CD4-positive, alpha-beta T cell treated with Interleukin-21 for 1 hour (primary cell): ENCODE data around the gene CST6.
A peak's percentile ranks its signal among the peaks of the same experiment; 100 is the strongest.

Source experiments
- DNase-seq: peaks from one replicate; pipeline ENCODE4 v3.0.0-alpha.2; 2020

Gene CST6

GRCh38 chr11:66048547-66049323 lies 36.9 kb downstream of the CST6 start, which contains the start of gene GAL3ST3:
GAL3ST3 (minus strand) TSS chr11:66049161; CDS start chr11:66045415, 3,746 bp downstream.
- no peak for DNase-seq

DNA sequence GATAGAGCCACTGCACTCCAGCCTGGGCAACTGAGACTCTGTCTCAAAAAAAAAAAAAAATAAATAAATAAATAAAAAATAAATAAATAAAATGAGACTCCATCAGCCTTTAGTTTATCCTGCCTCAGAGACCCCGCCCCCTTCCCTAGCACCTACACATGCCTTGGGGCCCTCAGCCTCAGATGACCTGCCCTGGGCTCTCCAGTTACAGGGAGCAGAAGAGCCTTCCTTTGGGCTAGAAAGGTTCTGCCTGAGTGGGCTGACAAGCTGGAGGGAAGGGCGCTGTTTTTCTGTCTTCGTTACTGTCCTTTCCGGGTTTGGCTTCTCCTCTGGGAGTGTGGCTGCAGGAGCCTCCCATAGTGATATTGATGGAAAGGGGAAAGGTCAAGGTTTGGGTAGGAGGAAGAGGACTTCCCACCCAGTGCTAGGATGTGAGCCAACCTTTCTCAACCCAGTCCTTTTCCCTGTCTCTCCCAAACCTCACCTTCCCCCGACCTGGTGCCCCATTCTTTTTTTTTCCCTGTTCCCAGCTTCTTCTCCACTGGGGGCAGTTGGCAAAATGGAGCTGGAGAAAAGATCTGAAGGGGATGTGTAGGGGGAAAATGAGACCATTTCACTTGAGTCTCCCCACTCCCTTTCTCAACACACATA lies 38.9 kb downstream of the CST6 start:
- no peak for DNase-seq

DNA sequence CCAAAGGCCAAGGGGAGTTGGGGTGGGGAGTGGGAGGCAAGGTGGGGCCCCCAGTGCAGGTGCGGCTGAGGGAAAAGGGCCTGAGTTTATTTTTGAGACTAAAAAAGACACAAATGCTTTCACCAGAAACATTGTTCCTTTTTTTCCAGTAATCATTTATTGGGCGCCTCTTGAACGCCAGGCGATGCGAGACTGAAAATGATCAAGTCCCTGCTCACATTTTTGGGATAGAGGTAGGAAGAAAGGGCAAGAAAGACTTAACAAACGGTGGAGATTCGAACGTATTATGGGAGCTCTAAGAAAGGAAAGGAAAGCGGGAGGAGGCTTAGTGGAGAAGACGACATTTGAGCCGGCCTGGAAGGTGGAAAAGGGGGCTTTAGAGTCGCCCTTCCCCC lies 39.6 kb downstream of the CST6 start:
- DNase-seq: no peak

- DNase-seq: peak; percentile 97
Observed at GRCh38 chr11:66051766-66052663, 40.2 kb downstream of the CST6 start, which contains the start of gene SF3B2. SF3B2 (plus strand) TSS chr11:66052364; CDS start chr11:66052385, 21 bp downstream.

DNA sequence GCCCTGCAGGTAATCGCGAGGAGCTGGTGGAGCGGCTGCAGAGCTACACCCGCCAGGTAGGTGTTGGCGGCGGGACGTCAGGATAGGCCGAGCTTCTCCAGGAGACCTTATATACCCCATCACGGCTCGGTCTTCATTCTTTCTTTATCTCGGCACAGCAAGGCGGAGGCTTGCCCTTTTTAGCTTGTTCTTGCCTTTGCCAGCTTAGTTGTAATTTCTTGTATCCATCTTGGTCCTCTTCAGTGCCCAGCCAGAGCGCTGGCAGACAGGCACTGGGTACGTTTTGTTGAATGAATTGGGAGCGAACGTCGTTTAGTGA lies 40.8 kb downstream of the CST6 start:
- no peak for DNase-seq

- no peak for DNase-seq
Observed at GRCh38 chr11:66055021-66055420, 43.2 kb downstream of the CST6 start.

DNA sequence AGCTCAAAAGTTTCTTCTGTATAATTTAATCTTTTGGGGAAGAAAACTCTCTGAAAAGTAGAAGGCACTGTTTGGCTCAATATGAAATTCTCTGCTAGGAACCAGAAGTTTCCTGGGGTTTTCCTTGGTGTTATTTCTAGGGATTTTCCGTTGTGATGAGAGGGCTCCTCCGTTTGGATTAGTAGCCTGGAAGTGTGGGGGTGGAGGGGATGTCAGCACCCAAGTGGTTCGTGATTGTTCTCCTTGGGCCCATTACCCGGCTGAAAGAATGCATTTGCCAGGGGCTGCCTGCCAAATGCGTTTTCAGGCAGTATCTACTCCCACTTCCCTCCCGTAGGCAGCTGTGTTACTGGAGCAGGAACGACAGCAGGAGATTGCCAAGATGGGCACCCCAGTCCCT lies 44.7 kb downstream of the CST6 start:
- no peak for DNase-seq

GRCh38 chr11:66059966-66060680 lies 48.3 kb downstream of the CST6 start:
- no peak for DNase-seq

DNA sequence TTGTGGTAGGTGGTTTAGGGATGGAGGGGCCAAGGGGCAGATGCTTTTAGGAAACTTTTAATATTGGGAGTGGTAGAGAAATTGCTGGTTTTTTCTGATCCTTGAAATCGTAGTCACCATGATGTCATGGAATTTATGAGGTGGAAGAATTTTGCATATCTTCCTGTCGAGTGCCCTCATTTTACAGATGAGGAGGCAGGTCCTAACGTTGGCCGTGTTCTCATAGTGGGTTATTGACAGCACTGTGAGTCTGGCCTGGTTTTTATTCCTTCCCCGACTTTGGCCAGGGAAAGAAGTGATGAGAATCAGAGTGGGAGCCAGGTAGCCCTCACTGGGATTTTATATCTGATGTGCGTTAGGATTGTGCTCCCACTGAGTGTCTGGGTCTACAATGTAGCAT lies 49.5 kb downstream of the CST6 start:
- DNase-seq: no peak

DNA sequence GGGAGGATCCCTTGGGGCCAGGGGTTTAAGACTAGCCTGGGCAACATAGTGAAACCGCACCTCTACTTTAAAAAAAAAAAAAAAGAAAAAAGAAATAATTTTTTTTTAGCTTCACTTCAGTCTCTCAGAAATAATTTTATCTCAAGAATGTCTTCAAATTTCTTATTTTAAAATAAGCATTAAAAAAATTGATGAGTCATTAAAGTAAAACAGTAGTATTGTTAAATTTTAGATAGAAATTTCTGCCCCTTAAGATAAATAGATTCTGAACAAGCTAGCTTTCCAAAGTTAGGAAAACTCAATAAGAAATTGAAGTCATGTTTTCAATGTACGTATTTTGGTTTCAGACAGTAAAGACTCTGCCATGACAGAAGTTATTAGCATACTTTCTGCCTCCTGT lies 50.6 kb downstream of the CST6 start:
- no peak for DNase-seq
